CD4-positive, alpha-beta T cell (primary cell): ENCODE results near the gene JAG1. TPM values are rescaled to one million over a fixed set of nuclear protein-coding genes. Genes with fewer than 3 reads are reported as not detected.

Experiments used
- ATAC-seq: fragments of 200-7000 bp; cut with Tn5 transposase; one replicate; pipeline ENCODE4 v1.10.0; 2022; ENCODE audit warnings: mild to moderate bottlenecking; ENCODE audit not compliant: poor library complexity
- CTCF ChIA-PET: fragments of 350-600 bp; sonication (Branson Sonifier 250); formaldehyde crosslinking; loops from one replicate; lab custom pipeline; 2021; ENCODE audit warnings: antibody characterized with exemption, inconsistent platforms; lab: Charles Lee
- POLR2A ChIA-PET: fragments of 350-600 bp; sonication (Branson Sonifier 250); formaldehyde crosslinking; loops from one replicate; lab custom pipeline; 2021; ENCODE audit warnings: antibody characterized with exemption, inconsistent platforms; lab: Charles Lee
- DNase-seq, 14 experiments: peaks; one replicate each; pipeline ENCODE4 v3.0.0-alpha.2; 2013 to 2020; ENCODE audit warnings: mixed read lengths in 2 of 14
- H3K27ac ChIP-seq, 2 donors: one replicate each; pipeline versions ENCODE4 v1.5.1 to v1.7.0; 2013; ENCODE audit warnings: low read length in 2 of 2, low read depth in 1 of 2, mild to moderate bottlenecking in 1 of 2
- H3K27me3 ChIP-seq, 2 experiments: 1 replicate in 1 of 2; 2 replicates in 1 of 2; pipeline versions ENCODE4 v1.6.1 to v1.7.0; 2013; ENCODE audit warnings: low read length in 2 of 2, control low read depth in 1 of 2, mild to moderate bottlenecking in 1 of 2, moderate library complexity in 1 of 2; ENCODE audit not compliant: insufficient read depth in 2 of 2, control insufficient read depth in 1 of 2
- H3K36me3 ChIP-seq: one replicate; pipeline ENCODE4 v1.6.1; 2013; ENCODE audit warnings: low read length, control low read depth; ENCODE audit not compliant: insufficient read depth
- H3K4me1 ChIP-seq: one replicate; pipeline ENCODE4 v1.6.1; 2013; ENCODE audit warnings: low read length, control low read depth; ENCODE audit not compliant: insufficient read depth
- H3K4me3 ChIP-seq: one replicate; pipeline ENCODE4 v1.5.1; 2013; ENCODE audit warnings: mild to moderate bottlenecking, low read length, moderate library complexity
- H3K9me3 ChIP-seq, 2 experiments: 1 replicate in 1 of 2; 2 replicates in 1 of 2; pipeline versions ENCODE4 v1.6.1 to v1.7.0; 2013; ENCODE audit warnings: low read length in 2 of 2, mild to moderate bottlenecking in 2 of 2, control low read depth in 1 of 2, moderate library complexity in 1 of 2; ENCODE audit not compliant: control insufficient read depth in 1 of 2, insufficient read depth in 1 of 2
- H3K27ac Mint-ChIP-seq: one replicate; pipeline ENCODE4 v1.8.0; 2020; ENCODE audit warnings: mixed read lengths
- H3K27me3 Mint-ChIP-seq: one replicate; pipeline ENCODE4 v1.8.0; 2021; ENCODE audit warnings: mixed read lengths
- H3K36me3 Mint-ChIP-seq: one replicate; pipeline ENCODE4 v1.8.0; 2021; ENCODE audit warnings: low read depth, mixed read lengths
- H3K4me1 Mint-ChIP-seq: one replicate; pipeline ENCODE4 v1.8.0; 2021; ENCODE audit warnings: low read depth, mixed read lengths
- H3K4me3 Mint-ChIP-seq: one replicate; pipeline ENCODE4 v1.8.0; 2020; ENCODE audit warnings: mild to moderate bottlenecking, mixed read lengths
- H3K9me3 Mint-ChIP-seq: one replicate; pipeline ENCODE4 v1.8.0; 2020; ENCODE audit warnings: mixed read lengths
- intact Hi-C, 2 experiments: fragments of 100-400 bp; cut with DNase I in 1 of 2; cut with micrococcal nuclease in 1 of 2; formaldehyde crosslinking; loops; one replicate each; pipeline versions ENCODE4 v1.15.1 to v1.9.0; 2023 to 2025; cut with DNase I, micrococcal nuclease
- total RNA-seq, 174 experiments: library from RNA in 2 of 174; stranded (reverse) in 2 of 174; gene quantifications; one replicate each; pipeline ENCODE4 v1.2.3 and lab custom pipeline; 2021 to 2026
- TF ChIP-seq, protein P1 (sequence below): fragments of 200-600 bp; IDR thresholded peaks from one replicate; pipeline ENCODE4 v1.8.0; 2022; ENCODE audit warnings: antibody characterized with exemption, mild to moderate bottlenecking

JAG1 gene
- total RNA-seq, 2 experiments from 2014 or later: 0.77 to 1.2 TPM

DNA sequence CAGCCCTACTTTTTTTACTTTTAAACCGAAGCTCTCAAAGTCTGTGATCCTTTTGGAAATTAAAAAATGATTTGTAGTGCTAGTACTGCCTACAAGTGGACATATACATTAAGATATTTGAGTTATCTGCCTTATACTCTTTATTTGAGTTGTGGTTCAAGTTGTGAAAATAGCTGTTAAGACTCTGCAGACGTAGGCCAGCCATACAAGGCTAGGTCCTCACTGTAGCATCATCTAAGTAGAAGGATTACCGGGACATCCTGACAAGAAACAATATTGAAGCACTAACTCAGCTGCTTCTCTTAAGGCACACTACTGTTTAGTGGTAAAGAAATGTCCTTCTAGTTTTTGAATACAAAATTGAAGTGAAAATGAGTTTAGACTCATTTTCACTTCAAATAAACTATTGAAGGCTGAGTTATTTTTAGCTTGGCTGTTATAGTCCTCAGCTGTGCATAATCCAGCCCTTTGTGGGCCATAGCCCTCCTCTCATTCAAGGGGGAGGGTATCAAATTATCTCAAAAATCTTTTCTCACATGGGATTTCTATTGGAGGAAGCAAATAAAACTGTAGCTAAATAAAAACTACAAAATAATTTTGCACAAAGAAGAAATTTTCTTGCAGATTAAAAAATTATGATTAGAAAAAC lies 68.1 kb downstream of the JAG1 start:
- ATAC-seq (no peak), DNase-seq (no peak)
- CTCF ChIA-PET: interaction anchor here (1.0 kb wide), 1 partner anchor 8 kb away, joined by 3 read pairs; no protein-coding TSS in a partner anchor
- POLR2A ChIA-PET: interaction anchor here (0.7 kb wide), 1 partner anchor 434 kb away, joined by 3 read pairs; no protein-coding TSS in a partner anchor
- Histone ChIP-seq H3K9me3 (no peaks in the 10 kb centered on the region), H3K27me3 (no peaks in the 10 kb centered on the region), H3K4me3 (no peak overlapping the region), H3K36me3 (peaks cover 7% of the 10 kb centered on the region), H3K4me1 (no peaks in the 10 kb centered on the region), H3K27ac (no peak overlapping the region)
- Mint-ChIP-seq H3K27me3 (no peaks in the 10 kb centered on the region), H3K27ac (no peak overlapping the region), H3K4me1 (no peaks in the 10 kb centered on the region), H3K36me3 (peaks cover 65% of the 10 kb centered on the region), H3K4me3 (no peak overlapping the region), H3K9me3 (no peaks in the 10 kb centered on the region)
- TF ChIP-seq, protein P1, sequence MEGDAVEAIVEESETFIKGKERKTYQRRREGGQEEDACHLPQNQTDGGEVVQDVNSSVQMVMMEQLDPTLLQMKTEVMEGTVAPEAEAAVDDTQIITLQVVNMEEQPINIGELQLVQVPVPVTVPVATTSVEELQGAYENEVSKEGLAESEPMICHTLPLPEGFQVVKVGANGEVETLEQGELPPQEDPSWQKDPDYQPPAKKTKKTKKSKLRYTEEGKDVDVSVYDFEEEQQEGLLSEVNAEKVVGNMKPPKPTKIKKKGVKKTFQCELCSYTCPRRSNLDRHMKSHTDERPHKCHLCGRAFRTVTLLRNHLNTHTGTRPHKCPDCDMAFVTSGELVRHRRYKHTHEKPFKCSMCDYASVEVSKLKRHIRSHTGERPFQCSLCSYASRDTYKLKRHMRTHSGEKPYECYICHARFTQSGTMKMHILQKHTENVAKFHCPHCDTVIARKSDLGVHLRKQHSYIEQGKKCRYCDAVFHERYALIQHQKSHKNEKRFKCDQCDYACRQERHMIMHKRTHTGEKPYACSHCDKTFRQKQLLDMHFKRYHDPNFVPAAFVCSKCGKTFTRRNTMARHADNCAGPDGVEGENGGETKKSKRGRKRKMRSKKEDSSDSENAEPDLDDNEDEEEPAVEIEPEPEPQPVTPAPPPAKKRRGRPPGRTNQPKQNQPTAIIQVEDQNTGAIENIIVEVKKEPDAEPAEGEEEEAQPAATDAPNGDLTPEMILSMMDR: no peak
- intact Hi-C loops: no loop called here

GRCh38 chr20:10604865-10605440 lies 68.8 kb downstream of the JAG1 start:
- no peaks in the 10 kb centered on the region for H3K4me1 ChIP-seq
- no peak for ATAC-seq
- Mint-ChIP-seq H3K9me3 (no peaks in the 10 kb centered on the region), H3K4me1 (no peaks in the 10 kb centered on the region), H3K27me3 (no peaks in the 10 kb centered on the region), H3K27ac (no peak overlapping the region), H3K4me3 (no peak overlapping the region), H3K36me3 (peaks cover 72% of the 10 kb centered on the region)
- no peak for DNase-seq
- H3K27ac ChIP-seq: no peak overlapping the region
- TF ChIP-seq, protein P1: no peak
- no peak overlapping the region for H3K4me3 ChIP-seq
- ChIA-PET CTCF (no interaction called here), POLR2A (no interaction called here)
- H3K27me3 ChIP-seq: no peaks in the 10 kb centered on the region
- H3K9me3 ChIP-seq: no peaks in the 10 kb centered on the region
- intact Hi-C loops: no loop called here
- H3K36me3 ChIP-seq: peaks cover 6% of the 10 kb centered on the region

DNA sequence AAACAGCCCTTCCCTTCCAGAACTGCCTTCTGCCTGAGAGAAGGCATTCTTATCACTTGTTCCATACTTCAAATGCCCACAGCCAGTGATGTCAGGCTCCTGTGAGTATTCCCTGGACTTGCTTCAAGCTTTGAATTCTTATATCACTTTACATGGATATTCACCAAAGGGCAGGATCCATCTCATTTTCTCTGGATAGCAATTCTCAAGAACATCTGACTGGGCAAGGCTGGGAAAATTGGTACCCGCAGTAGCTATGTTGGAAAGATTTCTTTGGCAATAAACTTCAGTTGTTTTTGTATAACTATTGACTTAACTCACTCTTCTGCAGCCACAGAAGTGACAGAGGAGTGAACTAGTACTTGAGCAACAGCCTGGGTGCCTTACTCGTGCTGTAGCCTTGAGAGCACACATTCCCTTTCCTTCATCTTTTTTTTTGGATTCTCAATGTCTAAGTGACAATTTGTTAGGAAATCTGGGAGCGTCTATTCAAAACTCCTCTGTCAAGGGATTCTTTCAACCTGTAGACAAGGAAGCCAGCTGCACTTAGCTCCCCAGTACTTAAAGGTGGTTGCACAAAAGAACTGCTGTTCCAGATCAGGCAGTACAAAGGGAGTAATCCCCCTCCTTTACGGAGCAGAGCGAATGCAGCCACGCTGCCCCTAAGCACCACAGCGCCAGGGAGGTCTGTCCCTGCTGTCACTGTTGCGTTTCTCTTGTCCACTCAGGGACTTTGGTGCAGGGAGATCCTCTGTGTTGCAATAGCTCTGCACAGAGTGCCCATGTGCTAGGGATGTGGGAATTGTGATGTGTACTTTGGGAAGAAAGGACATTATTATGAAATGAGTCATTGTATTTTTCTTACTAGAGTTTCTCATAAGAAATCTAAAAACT lies 69.6 kb downstream of the JAG1 start:
- H3K27ac Mint-ChIP-seq: no peak overlapping the region
- H3K36me3 Mint-ChIP-seq: peaks cover 70% of the 10 kb centered on the region
- DNase-seq: no peak
- no peak overlapping the region for H3K4me3 Mint-ChIP-seq
- Histone ChIP-seq H3K4me3 (no peak overlapping the region), H3K36me3 (peaks cover 5% of the 10 kb centered on the region), H3K4me1 (no peaks in the 10 kb centered on the region), H3K27ac (no peak overlapping the region), H3K9me3 (no peaks in the 10 kb centered on the region), H3K27me3 (no peaks in the 10 kb centered on the region)
- intact Hi-C loops: no loop called here
- TF ChIP-seq, protein P1: no peak
- ATAC-seq: no peak
- H3K4me1 Mint-ChIP-seq: no peaks in the 10 kb centered on the region
- ChIA-PET POLR2A (no interaction called here), CTCF (no interaction called here)
- no peaks in the 10 kb centered on the region for H3K9me3 Mint-ChIP-seq
- H3K27me3 Mint-ChIP-seq: no peaks in the 10 kb centered on the region
